LNCAP (cell line): ENCODE measurements around the gene ACACA.

Source experiments
- CTCF ChIP-seq: fragments of 450-650 bp; IDR thresholded peaks from 2 replicates; pipeline ENCODE4 v1.5.1; 2017; ENCODE audit warnings: mild to moderate bottlenecking

Gene ACACA

GRCh38 chr17:37322826-37323561 lies 83.6 kb downstream of the ACACA start:
- TF ChIP-seq CTCF, result no peak

GRCh38 chr17:37322106-37322505 lies 84.5 kb downstream of the ACACA start:
- no peak for TF ChIP-seq CTCF

- TF ChIP-seq CTCF, result no peak
These were observed 87.6 kb downstream of the ACACA start for GRCh38 chr17:37318931-37319594.

GRCh38 chr17:37317867-37318266 lies 88.8 kb downstream of the ACACA start:
- no peak for TF ChIP-seq CTCF

- no peak for TF ChIP-seq CTCF
These were observed 91.0 kb downstream of the ACACA start for GRCh38 chr17:37315601-37316000.

GRCh38 chr17:37312137-37312923 lies 94.3 kb downstream of the ACACA start:
- no peak for TF ChIP-seq CTCF

- TF ChIP-seq CTCF, result no peak
These were observed 95.7 kb downstream of the ACACA start for GRCh38 chr17:37310940-37311339.
